GM12892 (cell line): ENCODE data around the gene GTF2H1. TPM values are rescaled to one million over a fixed set of nuclear protein-coding genes. Genes with fewer than 3 reads are reported as not detected.

Experiments used
- DNase-seq: peaks from one replicate; pipeline ENCODE4 v3.0.0; 2011; ENCODE audit not compliant: insufficient read length
- FAIRE-seq: peaks from 2 replicates; lab custom pipeline; 2011; peaks lifted over from hg19 to GRCh38; lab: Jason Lieb, UNC
- POLR2A ChIP-seq: IDR thresholded peaks from 2 replicates; pipeline ENCODE4 v1.6.1; 2011; ENCODE audit warnings: low read depth, low read length, control low read depth
- POLR2AphosphoS5 ChIP-seq: IDR thresholded peaks from 2 replicates; pipeline ENCODE4 v1.6.1; 2011; ENCODE audit warnings: low read depth, low read length, control low read depth
- TAF1 ChIP-seq: IDR thresholded peaks from 2 replicates; pipeline ENCODE4 v1.6.1; 2011; ENCODE audit warnings: low read depth, mild to moderate bottlenecking, control low read depth, low read length, borderline replicate concordance
- polyA plus RNA-seq: library from polyadenylated mRNA; unstranded; fragments of >200 nt; gene quantifications from one replicate; pipeline ENCODE4 v1.2.1, GENCODE V29; 2012; ENCODE audit warnings: missing spikeins, inconsistent platforms; ENCODE audit not compliant: missing spikeins

GTF2H1 gene
- 37.8 TPM for polyA plus RNA-seq

GRCh38 chr11:18321969-18322711, at the start of gene GTF2H1, which contains the start of gene HPS5:
Gene GTF2H1 (plus strand): TSS chr11:18322567. CDS start chr11:18333075, 10,508 bp downstream.
Gene HPS5 (minus strand): TSS chr11:18322140. CDS start chr11:18317858, 4,282 bp downstream.
- DNase-seq (peak; percentile 88), FAIRE-seq (peak; percentile 100)
- TF ChIP-seq POLR2A = peak; percentile 99
- peak; percentile 99 for TF ChIP-seq POLR2AphosphoS5
- peak; percentile 93 for TF ChIP-seq TAF1

- FAIRE-seq (no peak), DNase-seq (no peak)
- TF ChIP-seq POLR2A (no peak), POLR2AphosphoS5 (no peak), TAF1 (no peak)
Observed at GRCh38 chr11:18277565-18278271, 44.6 kb upstream of the GTF2H1 start.

- FAIRE-seq (peak; percentile 83), DNase-seq (no peak)
- TF ChIP-seq POLR2AphosphoS5 (no peak), POLR2A (no peak), TAF1 (no peak)
Observed at GRCh38 chr11:18280438-18281045, 41.8 kb upstream of the GTF2H1 start.

DNA sequence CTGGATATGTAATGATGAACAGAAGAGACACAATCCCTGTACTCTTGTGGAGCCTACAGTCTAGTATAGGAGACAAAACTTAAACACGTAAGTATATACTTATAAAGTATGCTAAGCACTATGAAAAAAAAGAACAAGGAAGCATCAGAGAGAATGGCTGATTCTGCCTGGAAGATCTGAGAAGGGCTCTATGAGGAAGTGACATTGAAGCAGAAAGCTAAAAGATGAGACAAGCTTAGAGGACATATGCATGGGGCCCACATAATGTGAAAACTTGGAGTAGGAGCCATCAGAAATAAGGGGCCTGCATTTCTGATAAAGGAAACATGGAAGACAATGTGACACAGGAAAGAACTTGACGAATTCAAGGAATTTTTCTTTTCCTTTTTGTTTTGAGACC, 39.7 kb upstream of the GTF2H1 start:
- TF ChIP-seq TAF1 (no peak), POLR2AphosphoS5 (no peak), POLR2A (no peak)
- DNase-seq (no peak), FAIRE-seq (peak; percentile 14)

GRCh38 chr11:18285841-18286240, 36.5 kb upstream of the GTF2H1 start:
- TF ChIP-seq POLR2A = no peak
- TF ChIP-seq TAF1 = no peak
- TF ChIP-seq POLR2AphosphoS5 = no peak
- DNase-seq = no peak
- FAIRE-seq = no peak

GRCh38 chr11:18288911-18289310, 33.5 kb upstream of the GTF2H1 start:
- DNase-seq (no peak), FAIRE-seq (no peak)
- TF ChIP-seq POLR2AphosphoS5 (no peak), TAF1 (no peak), POLR2A (no peak)

- TF ChIP-seq POLR2A = no peak
- no peak for TF ChIP-seq POLR2AphosphoS5
- TF ChIP-seq TAF1 = no peak
- DNase-seq (no peak), FAIRE-seq (peak; percentile 69)
Observed at GRCh38 chr11:18294862-18295261, 27.5 kb upstream of the GTF2H1 start.

DNA sequence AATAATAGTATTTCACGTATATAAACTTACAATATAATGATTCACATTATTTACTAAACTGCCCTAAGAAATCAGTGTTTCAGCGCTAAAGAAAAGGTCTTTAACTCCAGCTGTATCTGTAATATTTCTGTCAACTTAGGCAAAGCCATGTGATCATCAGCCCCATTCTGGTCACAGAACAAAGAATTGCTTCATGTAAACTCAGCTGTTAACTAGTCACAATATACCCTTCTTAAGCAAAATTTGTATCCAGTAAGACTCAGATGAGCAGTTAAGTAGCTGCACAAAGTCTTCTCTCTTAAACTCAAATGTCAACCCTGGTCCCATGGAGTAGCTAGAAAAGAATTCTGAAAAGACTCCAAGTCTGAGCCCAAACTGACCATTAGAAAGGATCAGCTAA, 27.1 kb upstream of the GTF2H1 start:
- TF ChIP-seq POLR2A = no peak
- TF ChIP-seq POLR2AphosphoS5 = no peak
- TF ChIP-seq TAF1 = no peak
- FAIRE-seq = peak; percentile 77
- DNase-seq = no peak

DNA sequence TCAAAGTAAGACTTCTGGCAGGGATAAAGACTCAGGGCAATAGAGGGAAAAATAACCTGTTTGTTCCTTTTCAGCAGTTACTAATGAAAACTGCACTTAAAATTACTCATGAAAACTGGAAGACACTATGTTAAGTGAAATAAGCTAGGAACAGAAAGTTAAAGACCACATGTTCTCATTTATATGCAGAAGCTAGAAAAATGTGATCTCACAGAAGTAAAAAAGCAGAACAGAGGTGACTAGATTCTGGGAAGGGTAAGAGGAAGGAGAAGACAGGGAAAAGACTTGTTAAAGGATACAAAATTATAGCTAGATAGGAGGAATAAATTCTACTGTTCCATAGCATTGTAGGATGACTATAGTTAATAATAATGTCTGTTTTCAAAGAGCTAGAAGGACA, 22.6 kb upstream of the GTF2H1 start:
- FAIRE-seq (no peak), DNase-seq (no peak)
- TF ChIP-seq TAF1 = no peak
- TF ChIP-seq POLR2AphosphoS5 = no peak
- no peak for TF ChIP-seq POLR2A

DNA sequence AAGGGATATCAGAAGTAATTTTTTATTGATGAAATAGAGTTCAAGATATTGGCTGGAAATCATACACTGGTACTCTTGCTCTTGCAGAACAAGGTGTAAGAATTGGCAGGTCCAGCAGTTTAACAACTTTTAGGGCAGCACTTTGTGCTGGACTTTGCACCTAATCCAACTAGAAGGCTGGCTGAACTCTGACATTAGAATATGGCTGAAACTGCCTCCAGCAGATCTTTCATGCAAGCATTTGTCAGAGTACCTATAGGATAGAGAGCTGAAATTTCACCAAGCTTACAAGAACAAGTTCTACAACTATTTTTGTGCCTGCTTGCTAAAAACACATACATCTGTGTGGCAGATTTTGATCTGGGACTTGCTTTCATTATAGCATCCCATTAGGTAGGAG, 17.6 kb upstream of the GTF2H1 start:
- FAIRE-seq (no peak), DNase-seq (no peak)
- no peak for TF ChIP-seq POLR2A
- TF ChIP-seq TAF1 = no peak
- TF ChIP-seq POLR2AphosphoS5 = no peak

DNA sequence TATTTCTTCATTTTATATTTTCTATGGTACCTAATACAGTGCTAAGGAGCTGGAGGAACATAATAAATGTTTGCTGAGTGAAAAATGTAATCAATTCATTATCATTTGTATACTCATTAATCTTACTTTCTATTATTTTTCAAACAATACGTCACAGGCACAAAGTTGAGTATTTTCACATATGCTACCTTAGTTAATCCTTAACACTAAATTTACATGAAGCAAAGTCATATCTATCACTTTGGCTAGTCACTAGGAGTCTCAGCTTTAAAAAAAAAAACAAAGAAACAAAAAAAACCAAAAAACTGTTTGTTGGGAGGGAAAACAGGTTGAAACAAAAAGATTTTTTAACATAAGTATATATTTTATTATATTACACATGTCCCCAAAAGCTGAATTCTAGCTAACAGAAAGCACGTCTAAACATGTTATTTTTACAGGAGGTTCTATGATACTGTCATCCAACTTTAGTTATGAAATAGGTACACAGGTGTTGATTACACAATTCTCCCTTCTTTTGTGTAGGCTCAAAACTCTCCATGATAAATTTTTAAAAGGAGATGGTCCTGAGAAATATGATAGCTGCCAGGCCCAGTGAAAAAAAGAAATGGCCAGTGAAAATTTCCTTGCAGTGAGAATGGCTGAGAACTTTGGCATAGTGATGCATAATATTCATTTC, 14.8 kb upstream of the GTF2H1 start:
- FAIRE-seq = no peak
- DNase-seq = no peak
- TF ChIP-seq TAF1 (no peak), POLR2AphosphoS5 (no peak), POLR2A (no peak)

- no peak for TF ChIP-seq POLR2AphosphoS5
- no peak for TF ChIP-seq TAF1
- TF ChIP-seq POLR2A = no peak
- no peak for FAIRE-seq
- no peak for DNase-seq
Observed at GRCh38 chr11:18308242-18308641, 14.1 kb upstream of the GTF2H1 start.

DNA sequence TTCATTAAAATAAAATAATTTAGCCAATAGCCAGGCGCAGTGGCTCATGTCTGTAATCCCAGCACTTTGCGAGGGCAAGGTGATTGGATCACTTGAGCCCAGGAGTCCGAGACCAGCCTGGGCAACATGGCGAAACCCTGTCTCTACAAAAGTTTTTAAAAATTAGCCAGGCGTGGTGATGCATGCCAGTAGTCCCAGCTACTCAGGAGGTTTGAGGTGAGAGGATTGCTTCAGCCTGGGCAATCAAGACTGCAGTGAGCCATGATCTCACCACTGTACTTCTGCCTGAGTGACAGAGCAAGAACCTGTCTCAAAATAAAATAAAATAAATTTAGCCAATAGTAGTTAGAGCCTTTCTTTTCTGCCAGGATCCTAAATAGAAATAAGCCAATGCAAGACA, 12.7 kb upstream of the GTF2H1 start:
- no peak for TF ChIP-seq POLR2A
- TF ChIP-seq POLR2AphosphoS5 = no peak
- TF ChIP-seq TAF1 = no peak
- FAIRE-seq = no peak

More for the DNA sequence above, 12.7 kb upstream of the GTF2H1 start:
- no peak for DNase-seq
